Stimulated activated memory B cell treated with anti-CD40 and anti-IgM and Interleukin-4, amounts not matched to agents 10 μg/mL and 1 μg/mL and 100 μg/mL, for 72 hours (primary cell): ENCODE data around the gene KLHL26.
"Not testable (repeated sequence)": the region's sequence is repeated elsewhere in the genome, so short reads cannot be mapped to it uniquely, and the experiment has no call there.

ENCODE experiments used
- ATAC-seq: fragments of 150-1000 bp; cut with Tn5 transposase; 2 replicates; pipeline ENCODE4 v1.10.0; 2021
- H3K27ac Mint-ChIP-seq: one replicate; pipeline ENCODE4 v1.8.0; 2022; ENCODE audit warnings: mild to moderate bottlenecking, mixed read lengths
- H3K27me3 Mint-ChIP-seq: one replicate; pipeline ENCODE4 v1.8.0; 2022; ENCODE audit warnings: mixed read lengths
- H3K36me3 Mint-ChIP-seq: one replicate; pipeline ENCODE4 v1.8.0; 2022; ENCODE audit warnings: mixed read lengths
- H3K4me1 Mint-ChIP-seq: one replicate; pipeline ENCODE4 v1.8.0; 2022; ENCODE audit warnings: mixed read lengths
- H3K4me3 Mint-ChIP-seq: one replicate; pipeline ENCODE4 v1.8.0; 2022; ENCODE audit warnings: mild to moderate bottlenecking, moderate library complexity, mixed read lengths
- H3K9me3 Mint-ChIP-seq: one replicate; pipeline ENCODE4 v1.8.0; 2022; ENCODE audit warnings: mixed read lengths

KLHL26 gene

GRCh38 chr19:18596752-18597157, 40.1 kb upstream of the KLHL26 start:
- ATAC-seq = peak; percentile 31
- H3K27me3 Mint-ChIP-seq = peaks cover 47% of the 10 kb centered on the region
- H3K9me3 Mint-ChIP-seq = no peaks in the 10 kb centered on the region
- peaks cover under 1% of the 10 kb centered on the region for H3K36me3 Mint-ChIP-seq
- no peak overlapping the region for H3K4me3 Mint-ChIP-seq
- peaks cover 22% of the 10 kb centered on the region for H3K4me1 Mint-ChIP-seq
- H3K27ac Mint-ChIP-seq = no peak overlapping the region

DNA sequence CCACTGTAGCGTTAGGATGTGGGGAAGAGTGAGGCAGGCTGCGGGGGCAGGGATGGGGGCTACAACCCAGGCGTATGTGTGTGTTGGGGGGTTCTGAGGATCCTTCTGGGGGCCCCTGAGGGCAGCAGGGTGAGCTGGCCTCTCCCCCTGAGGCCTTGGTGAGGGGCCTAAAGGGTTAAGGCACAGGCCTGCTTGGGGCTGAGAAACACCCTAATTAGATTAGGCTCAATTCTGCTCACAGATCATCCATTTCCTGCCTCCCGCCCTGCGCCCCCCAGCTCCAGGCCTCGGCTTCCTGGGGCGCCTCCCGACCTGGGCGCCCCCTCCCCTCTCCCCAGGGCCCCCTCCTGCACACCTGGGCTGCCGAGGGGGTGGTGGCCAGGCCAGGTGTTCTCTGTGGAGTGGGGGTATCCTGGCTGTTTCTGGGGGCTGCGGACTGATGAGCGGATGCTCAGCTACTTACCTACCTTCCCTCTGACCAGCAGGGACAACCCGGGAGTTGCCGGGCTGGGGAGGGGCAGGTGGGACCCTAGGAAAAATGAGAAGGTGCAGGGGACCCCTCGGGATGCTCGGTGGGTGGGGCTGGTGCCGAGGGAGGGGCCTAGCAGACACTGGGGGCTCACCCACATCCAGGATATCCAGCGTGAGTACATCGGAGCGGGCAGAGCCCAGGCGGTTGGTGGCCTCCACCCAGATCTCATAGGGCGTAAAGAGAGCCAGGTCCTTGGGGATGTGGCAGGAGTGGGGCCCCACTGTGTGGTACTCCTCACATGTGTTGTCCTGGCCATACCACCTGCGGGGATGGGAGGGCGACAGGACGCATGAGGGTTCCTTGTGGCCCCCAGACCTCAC, 38.8 kb upstream of the KLHL26 start:
- no peaks in the 10 kb centered on the region for H3K9me3 Mint-ChIP-seq
- no peak overlapping the region for H3K27ac Mint-ChIP-seq
- peaks cover 26% of the 10 kb centered on the region for H3K4me1 Mint-ChIP-seq
- H3K27me3 Mint-ChIP-seq = peaks cover 59% of the 10 kb centered on the region
- no peaks in the 10 kb centered on the region for H3K36me3 Mint-ChIP-seq
- no peak for ATAC-seq
- no peak overlapping the region for H3K4me3 Mint-ChIP-seq

- no peak overlapping the region for H3K4me3 Mint-ChIP-seq
- no peaks in the 10 kb centered on the region for H3K9me3 Mint-ChIP-seq
- H3K27me3 Mint-ChIP-seq = peaks cover 68% of the 10 kb centered on the region
- no peak for ATAC-seq
- no peak overlapping the region for H3K27ac Mint-ChIP-seq
- H3K4me1 Mint-ChIP-seq = peaks cover 21% of the 10 kb centered on the region
- no peaks in the 10 kb centered on the region for H3K36me3 Mint-ChIP-seq
These were observed 37.3 kb upstream of the KLHL26 start for GRCh38 chr19:18599485-18599884.

- not testable (repeated sequence) for H3K27ac Mint-ChIP-seq, H3K36me3 Mint-ChIP-seq, ATAC-seq, H3K9me3 Mint-ChIP-seq, H3K4me3 Mint-ChIP-seq
- H3K27me3 Mint-ChIP-seq = peaks cover 77% of the 10 kb centered on the region
- H3K4me1 Mint-ChIP-seq = peaks cover 24% of the 10 kb centered on the region
These were observed 36.0 kb upstream of the KLHL26 start for GRCh38 chr19:18600692-18601397.

DNA sequence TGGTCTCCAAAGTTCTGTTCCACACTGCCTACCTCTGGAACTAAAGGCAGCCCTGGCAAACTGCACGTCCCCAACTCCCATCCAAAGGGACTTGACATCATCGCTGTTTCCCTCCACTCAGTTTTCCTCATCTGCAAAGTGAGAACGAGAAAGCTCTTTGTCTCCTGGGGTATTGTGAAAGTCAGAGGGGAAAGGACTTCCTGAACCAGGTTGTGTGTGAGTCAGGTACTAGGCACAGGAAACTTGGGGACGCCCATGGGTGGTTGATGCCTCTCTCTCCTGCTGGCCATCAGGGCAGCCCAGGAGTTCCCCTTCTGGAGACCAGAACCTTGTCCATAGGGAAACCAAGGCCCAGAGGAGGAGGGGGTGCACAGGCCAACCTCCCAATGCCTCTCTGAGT, 35.0 kb upstream of the KLHL26 start:
- H3K9me3 Mint-ChIP-seq = no peaks in the 10 kb centered on the region
- peaks cover 68% of the 10 kb centered on the region for H3K27me3 Mint-ChIP-seq

DNA sequence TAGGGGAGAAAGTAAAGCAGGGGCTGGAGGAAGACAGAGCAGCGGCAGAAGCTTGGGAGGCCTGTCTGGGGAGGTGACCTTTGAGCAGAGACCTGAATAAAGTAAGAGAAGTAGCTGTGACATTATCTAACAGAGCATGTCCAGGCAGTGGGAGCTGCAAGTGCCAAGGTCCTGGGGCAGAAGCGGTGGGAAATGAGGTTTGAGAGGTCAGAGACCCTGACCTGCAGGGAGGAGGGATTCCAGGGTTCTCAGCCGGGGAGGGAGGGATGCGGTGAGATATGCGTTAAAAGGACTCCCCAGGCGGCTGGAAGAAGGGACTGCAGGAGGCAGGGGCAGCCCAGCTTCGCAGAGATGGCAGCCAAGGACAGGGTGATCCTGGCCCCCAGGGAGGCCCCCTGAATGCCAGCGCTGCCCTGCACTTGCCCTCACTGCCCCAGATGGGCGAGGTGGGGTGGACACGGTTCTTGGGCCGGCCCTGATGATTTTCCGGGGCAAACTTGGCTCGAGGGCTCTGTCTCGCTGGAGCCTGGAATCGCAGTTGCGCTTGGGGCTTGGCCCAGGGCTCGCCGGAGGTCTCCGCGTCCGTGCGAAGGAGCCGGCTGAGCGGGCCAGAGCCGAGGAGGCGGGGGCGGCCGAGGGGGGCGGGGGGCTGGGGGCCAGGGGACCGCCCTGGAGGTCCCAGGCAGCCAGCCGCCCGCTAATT, 33.4 kb upstream of the KLHL26 start:
- H3K9me3 Mint-ChIP-seq = no peaks in the 10 kb centered on the region
- H3K36me3 Mint-ChIP-seq = no peaks in the 10 kb centered on the region
- no peak overlapping the region for H3K4me3 Mint-ChIP-seq
- H3K27ac Mint-ChIP-seq = no peak overlapping the region
- peaks cover 73% of the 10 kb centered on the region for H3K27me3 Mint-ChIP-seq
- no peak for ATAC-seq
- peaks cover 30% of the 10 kb centered on the region for H3K4me1 Mint-ChIP-seq

More for the DNA sequence above, 35.0 kb upstream of the KLHL26 start:
- Mint-ChIP-seq H3K27ac (no peak overlapping the region), H3K36me3 (no peaks in the 10 kb centered on the region), H3K4me3 (no peak overlapping the region), H3K4me1 (peaks cover 19% of the 10 kb centered on the region)
- no peak for ATAC-seq

DNA sequence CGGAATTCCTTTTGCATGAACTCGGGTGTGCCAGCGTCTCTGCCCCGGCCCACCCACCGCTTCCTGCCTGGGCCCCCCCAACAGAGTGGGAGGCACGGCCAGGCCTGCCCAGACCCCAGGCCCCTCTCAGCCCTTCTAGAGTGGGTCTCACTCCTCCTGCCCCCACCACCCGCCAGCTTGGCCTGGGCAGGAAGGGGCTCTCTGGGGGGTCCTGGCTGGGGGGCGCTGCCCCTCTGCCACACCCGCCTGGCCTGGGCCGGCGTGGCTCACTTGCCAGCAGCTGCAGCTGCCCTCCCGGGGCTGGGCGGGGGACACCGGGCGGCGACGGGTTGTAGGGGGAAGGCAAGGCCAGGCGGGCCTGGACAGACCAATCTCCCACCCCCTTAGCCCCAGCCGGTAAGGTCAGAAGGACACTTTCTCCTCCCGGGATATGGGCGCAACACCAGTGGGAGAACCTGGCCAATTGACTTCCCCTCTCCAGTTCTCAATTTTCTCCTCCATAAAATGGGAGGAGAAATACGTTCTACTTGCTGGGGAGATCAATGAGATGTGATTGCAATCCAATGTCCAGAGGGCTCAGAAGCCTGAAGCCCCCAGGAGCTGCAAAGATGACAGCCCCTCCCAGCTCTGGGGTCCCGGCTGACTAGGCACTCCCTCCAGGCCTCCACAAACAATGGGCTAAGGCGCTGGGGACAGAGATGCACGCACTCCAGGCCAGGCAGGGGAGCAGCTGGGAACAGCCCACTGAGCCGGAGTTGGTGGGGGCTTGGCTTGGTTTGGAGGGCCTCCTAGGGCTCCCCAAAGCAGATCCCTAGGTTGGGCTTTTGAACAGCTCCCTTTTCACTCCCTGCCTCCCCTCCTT, 32.6 kb upstream of the KLHL26 start:
- H3K9me3 Mint-ChIP-seq = no peaks in the 10 kb centered on the region
- H3K4me1 Mint-ChIP-seq = peaks cover 30% of the 10 kb centered on the region
- H3K27ac Mint-ChIP-seq = no peak overlapping the region
- ATAC-seq = no peak
- no peak overlapping the region for H3K4me3 Mint-ChIP-seq
- H3K36me3 Mint-ChIP-seq = no peaks in the 10 kb centered on the region
- peaks cover 73% of the 10 kb centered on the region for H3K27me3 Mint-ChIP-seq

- Mint-ChIP-seq H3K9me3 (no peaks in the 10 kb centered on the region), H3K4me1 (peaks cover 30% of the 10 kb centered on the region), H3K36me3 (no peaks in the 10 kb centered on the region), H3K4me3 (no peak overlapping the region), H3K27ac (no peak overlapping the region), H3K27me3 (peaks cover 73% of the 10 kb centered on the region)
- ATAC-seq = no peak
These were observed 32.0 kb upstream of the KLHL26 start for GRCh38 chr19:18604820-18605159.

- peaks cover 76% of the 10 kb centered on the region for H3K27me3 Mint-ChIP-seq
- H3K9me3 Mint-ChIP-seq = no peaks in the 10 kb centered on the region
- peaks cover 30% of the 10 kb centered on the region for H3K4me1 Mint-ChIP-seq
- H3K4me3 Mint-ChIP-seq = peak overlapping the region; percentile 12
- H3K27ac Mint-ChIP-seq = no peak overlapping the region
- no peak for ATAC-seq
- H3K36me3 Mint-ChIP-seq = no peaks in the 10 kb centered on the region
These were observed 31.7 kb upstream of the KLHL26 start for GRCh38 chr19:18605196-18605545.

- Mint-ChIP-seq H3K4me1 (peaks cover 31% of the 10 kb centered on the region), H3K36me3 (no peaks in the 10 kb centered on the region), H3K4me3 (peak overlapping the region; percentile 12), H3K9me3 (no peaks in the 10 kb centered on the region), H3K27me3 (peaks cover 82% of the 10 kb centered on the region), H3K27ac (no peak overlapping the region)
- ATAC-seq = no peak
These were observed 31.1 kb upstream of the KLHL26 start for GRCh38 chr19:18605546-18606280.

DNA sequence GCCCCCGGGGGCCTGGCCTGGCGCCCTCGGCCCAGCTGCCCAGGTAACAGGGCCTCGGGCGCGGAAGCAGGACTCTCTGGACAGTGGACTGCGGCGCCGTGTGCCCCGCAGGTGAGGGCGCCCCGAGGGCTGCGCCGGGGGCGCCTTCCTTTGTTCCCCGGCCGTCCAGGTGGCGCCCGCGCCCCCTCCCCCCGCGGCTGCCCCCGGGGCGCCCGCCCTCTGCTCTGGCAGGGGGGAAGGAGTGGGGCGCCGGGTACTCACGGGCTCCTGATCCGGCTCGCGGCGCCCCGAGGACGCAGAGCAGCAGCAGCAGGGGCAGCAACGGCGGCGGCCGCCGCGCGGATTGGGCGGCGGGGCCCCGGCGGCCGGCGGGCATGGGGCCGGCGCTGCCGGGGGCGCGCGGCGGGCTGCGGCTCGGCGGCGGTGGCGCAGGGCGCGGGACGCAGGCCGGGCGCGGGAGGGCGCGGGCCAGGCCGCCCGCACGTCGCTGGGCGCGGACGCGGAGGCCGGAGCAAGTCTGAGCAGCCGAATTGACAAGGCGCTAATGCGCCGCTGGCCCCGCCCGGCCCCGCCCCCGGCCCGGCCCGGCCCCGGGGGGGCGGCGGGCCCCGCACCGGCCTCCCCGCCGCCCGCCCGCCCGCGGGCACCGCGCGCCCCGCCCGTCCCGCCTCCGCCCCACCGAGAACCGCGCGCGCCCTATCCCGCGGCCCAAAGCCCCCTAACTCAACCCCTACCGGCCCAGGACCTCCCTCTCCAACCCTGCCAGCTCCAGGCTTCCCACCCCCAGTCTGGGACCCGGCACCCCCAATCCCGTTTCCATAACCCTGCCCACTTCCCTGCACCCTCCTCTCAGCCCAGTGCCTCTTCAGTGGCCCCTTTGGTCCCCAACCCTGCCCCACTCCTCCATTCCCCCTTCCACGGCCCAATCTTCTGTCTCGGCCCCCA, 30.3 kb upstream of the KLHL26 start, which contains the start of gene CRLF1:
TSS of gene CRLF1 (minus strand) at position 519 of the 945 bp plus-strand sequence. CDS start at position 376, 143 bp downstream.
- Mint-ChIP-seq H3K27ac (no peak within 1 kb of the TSS), H3K4me1 (peaks cover 37% of the 10 kb centered on the region), H3K9me3 (no peaks in the 10 kb centered on the region), H3K36me3 (no peaks in the 10 kb centered on the region), H3K4me3 (peak within 1 kb of the TSS; percentile 43), H3K27me3 (peaks cover 84% of the 10 kb centered on the region)
- no peak for ATAC-seq

DNA sequence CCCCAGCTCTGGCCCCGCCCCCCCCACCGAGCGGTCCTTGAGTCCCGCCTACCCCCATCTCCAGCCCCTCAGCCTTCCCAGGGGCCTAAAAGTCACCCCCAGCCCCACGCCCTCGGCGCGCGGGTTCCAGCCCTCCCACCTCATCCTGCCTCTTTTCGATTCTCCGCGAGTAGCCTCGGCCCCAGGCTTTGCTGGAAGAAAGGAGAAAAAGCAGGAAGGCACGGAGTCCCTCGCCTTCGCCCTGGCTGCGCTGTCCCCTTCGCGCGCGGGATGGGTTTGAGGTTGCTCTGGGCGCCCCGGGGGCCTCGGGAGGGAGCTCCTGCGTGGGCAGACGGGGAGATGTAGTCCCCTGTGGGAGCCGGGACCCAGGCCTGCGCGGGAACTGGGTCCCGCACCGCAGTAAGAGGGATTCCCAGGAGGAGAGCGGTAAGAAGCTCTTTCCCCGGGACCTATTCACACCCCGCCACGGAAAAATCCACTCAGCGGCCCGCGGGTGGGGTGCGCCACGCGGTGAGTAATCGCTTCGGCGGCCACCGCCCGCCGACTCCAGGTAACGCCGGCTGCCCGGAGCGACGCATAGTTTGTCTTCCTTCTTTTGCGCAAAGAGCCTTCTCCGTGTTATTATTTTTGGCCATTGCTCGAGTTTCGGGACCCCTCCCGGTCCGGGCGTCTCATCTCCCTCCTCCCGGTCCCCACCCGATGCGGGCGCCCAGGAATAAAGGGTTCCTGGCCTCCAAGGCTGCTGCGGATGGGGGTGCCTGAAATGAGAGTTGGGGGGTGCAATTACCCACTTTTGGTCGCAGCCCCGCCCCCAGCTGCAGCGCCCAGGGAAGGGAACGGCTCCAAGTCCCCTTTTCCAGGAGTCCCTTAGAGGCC, 29.4 kb upstream of the KLHL26 start:
- Mint-ChIP-seq H3K4me3 (peak overlapping the region; percentile 43), H3K36me3 (no peaks in the 10 kb centered on the region), H3K27ac (no peak overlapping the region), H3K4me1 (peaks cover 44% of the 10 kb centered on the region), H3K27me3 (peaks cover 84% of the 10 kb centered on the region), H3K9me3 (no peaks in the 10 kb centered on the region)
- ATAC-seq = no peak
